NCI-H2196 treated with DMSO at 0.1 percent for 48 hours (cell line): ENCODE measurements around the gene RNF213.
"Not testable (repeated sequence)": the region's sequence is repeated elsewhere in the genome, so short reads cannot be mapped to it uniquely, and the experiment has no call there.

Experiments used
- DNase-seq: peaks from one replicate; lab custom pipeline; 2025; ENCODE audit not compliant: unreplicated experiment; lab: John Stamatoyannopoulos, UW

RNF213 gene

DNA sequence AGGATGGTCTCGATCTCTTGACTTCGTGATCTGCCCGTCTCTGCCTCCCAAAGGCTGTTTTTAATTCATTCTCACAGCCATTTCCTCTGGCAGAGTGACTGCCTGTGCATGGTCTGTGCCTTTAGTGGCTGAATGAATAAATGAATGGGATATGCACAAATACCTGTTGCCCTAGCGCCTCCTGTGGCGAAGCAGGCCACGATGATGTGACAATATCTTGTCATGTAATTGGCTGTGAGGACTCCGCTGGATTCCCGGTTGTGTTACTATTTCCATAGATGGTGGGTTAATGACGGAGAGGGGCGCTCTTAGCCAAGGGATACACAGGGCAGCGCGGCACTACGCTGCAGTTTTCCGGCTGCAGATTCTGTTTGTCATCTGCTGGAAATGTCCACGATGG is 127.5 kb downstream of the RNF213 start:
- DNase-seq = no peak

DNA sequence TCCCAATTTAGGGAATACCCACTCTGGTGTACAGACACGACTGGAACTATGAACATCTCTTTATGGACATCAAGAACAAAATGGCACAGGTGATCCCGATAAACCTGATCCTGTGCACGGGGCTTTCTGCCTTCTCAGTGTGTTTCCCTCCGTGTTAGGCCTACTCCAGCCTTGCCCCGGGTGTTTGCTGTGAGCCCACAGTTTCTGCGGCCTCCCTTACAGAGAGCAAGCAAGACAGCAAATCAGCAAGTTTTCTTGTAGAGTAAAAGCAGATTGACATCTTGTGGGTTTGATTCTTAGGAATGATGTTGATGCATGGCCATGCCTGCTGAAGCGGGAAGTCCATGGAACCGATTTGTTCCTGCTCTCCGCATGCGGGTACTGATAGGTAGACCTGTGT is 127.9 kb downstream of the RNF213 start:
- no peak for DNase-seq

DNA sequence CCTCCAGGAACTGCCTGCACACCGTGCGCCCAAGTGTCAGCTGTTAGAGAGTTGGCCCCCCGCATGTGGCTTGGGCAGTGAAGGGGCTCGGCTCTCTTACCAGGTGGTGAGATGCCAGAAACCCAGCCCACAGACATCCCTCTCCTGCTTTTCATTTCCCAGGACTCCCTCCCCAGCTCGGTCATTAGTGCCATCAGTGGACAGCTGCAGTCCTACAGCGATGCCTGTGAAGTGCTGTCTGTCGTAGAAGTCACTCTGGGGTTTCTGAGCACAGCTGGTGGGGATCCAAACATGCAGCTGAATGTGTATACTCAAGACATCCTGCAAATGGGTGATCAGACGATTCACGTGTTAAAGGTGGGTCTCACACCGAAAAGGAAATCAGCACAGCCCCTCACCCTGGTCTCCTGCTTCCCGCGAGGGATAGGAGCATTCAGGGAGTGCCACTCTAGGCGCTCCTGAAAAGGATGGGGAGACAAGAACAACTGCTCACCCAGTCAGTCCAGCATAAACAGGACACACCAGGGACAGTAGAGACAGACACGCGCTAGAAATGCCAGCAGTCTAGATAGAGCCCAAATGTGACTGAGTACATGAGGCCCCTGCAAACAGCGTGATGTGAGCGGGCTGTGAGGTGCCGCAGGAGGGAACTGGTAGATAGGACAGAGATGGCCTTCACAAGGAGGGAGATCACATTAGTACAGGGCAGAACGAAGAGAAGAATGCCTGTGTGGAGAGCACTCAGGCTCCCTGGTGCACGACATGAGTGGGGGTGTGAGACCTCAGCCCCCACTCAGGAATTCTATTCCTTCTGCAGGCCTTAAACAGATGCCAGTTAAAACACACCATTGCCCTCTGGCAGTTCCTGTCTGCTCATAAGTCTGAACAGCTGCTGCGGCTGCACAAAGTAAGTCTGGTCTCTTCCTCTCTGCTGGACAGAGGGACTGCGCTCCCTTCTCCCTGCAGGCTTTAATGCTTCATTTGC is 128.7 kb downstream of the RNF213 start:
- DNase-seq = no peak

DNA sequence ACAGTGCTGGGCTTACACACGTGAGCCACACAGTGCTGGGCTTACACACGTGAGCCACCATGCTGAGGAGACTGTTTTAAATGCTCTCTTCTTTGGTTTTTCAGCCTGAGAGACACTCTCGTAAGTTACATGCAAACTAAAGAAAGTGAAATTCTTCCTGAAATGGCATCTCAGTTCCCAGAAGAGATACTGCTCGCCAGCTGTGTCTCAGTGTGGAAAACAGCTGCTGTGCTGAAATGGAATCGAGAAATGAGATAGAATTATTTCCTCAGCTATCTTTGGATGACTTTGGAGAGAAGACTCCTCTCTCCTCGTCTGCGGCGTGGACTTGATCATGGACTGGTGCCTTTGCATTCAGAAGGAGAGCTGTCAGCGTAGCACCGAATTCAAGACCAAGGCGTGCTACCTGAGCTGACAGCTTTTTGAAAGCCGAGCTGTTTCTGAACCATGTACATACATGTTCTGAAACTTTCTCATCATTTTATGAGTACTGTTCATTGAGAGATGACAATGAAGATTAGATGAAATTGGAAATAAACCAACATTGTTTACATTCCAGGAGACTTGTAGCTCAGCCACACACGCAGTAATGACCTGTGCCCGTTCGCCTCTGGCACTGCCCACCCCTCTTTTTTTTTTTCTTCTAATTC is 132.7 kb downstream of the RNF213 start:
- DNase-seq = no peak

DNA sequence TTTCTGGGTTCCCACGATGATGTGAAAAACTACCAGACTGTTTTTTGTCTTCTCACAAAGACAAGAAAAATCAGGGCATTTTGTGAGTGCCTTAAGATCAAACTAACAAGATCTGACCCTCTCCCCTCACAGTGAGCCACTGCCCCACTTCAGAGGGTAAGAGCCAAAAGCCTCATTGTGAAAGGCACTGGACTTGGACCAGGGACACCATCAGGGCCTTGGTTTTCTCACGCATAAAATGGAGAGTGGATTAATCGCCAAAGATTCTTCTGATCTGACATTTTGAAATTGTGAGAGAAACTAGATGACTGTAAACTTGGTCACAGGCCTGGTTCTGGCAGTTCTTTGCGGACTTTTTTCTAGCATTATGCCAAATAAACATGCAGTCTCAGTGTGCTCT is 133.3 kb downstream of the RNF213 start:
- DNase-seq = no peak

DNA sequence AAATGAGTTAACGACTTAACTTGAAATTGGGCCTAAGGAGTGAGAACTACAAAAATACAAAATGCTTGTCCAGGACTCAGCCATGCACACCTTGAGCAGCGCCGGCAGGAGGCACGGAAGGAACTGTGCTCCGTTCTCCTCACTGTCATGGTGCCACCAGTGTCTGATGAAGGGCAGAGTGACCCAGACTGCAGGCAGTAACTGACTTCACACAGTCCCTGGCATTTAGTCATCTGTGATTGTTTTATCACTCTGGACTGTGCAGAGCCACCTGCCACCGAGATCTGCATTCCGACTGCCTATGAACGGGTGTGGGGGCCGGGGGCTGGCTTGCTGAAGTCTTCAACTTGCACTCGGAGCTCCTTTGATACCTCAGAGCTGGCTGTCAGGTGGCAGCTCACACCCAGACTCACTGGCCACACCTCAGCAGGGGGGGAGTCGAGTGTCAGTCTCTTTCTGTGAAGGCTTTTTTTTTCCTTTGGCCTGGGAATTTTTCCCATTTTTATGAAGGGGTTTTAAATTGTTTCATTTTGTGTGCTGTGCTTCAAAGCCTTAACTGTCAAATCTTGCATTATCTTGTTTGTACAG is 134.1 kb downstream of the RNF213 start:
- no peak for DNase-seq

DNA sequence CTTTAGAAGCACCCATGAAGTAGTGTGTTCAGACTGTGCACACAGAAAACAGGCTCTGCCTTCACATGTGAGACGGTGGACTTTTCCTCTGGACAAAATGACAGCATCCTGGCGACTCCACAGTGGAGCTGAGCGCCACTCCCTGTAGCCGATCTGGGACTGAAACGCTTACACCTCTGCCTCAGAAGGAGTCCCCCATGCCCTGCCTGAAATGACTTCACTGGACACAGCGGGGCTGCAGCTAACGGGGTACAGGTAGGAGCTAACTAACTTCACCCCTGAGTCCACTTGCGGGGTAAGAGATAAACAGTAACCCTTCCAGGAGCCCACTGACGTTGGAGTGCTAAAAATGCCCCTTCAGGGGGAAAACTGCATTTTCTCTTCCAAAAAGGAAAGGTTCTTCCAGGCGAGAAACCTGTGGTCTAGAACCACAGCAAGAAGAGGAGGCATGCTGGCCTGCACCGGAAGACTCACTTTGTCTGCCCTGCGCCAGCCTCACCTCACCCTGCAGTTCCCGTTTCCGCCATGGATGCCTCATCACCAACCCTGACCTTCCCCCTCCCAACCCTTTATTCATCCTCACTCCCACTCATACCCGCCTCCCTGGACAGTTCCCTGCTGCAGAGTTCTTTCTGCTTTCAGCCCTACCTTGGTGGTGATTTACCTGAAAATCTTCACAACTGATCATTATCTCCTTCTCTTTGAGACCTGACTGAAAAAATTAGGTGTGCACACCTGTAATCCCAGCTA is 134.9 kb downstream of the RNF213 start:
- no peak for DNase-seq

DNA sequence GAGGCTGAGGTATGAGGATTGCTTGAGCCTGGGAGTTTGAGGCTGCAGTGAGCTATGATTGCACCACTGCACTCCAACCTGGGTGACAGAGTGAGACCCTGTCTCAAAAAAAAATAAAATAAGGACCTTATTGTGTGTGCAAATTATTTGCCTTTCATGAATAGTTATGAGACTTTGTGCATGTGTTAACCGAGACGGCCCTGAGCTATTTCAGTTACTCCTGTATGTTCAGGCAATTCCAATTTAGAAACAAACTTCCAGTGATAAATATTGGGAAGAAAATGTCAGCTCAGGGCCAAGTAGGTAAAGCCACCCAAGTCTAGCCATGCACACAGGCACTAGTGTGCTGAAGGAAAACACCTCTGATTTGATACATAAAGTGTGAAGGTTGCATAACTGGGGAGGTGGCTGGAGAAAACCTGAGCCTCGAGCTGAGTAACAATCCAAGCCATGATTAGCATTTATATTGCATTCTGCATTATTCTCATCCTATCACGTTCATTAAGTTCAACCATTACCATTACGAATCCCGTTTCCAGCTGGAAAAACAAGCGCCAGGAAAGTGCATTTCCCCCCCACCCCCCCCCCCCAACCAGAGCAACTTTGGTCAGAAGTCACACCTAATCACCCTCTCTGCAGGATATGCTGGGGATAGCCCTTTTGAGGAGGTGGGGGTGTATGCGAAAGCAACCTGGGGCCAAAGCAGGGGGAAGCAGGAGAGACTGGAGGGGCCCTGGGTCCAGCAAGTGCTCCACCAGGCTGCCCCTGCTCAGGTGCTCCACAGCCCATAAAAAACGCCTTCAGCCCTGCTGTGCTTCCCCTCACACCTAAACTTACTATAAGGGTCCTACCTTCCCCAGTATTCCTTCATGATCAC is 135.7 kb downstream of the RNF213 start:
- no peak for DNase-seq

DNA sequence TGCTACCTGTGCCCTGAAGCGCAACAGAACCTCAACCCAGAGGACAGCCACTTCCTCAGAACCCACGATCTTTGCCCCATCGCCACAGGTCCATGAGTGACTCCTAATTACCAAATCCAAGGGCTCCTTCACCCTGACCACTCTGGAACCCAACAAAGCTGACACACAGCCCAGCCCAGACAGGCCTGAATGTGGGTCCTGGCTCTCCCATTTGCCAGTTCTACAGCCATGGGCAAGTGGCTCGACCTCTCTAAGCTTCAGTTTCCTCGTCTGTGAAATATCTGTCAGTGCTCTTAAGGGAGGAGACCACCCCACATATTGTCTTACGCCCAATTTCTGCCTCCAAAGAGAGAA is 136.4 kb downstream of the RNF213 start:
- DNase-seq = no peak

DNA sequence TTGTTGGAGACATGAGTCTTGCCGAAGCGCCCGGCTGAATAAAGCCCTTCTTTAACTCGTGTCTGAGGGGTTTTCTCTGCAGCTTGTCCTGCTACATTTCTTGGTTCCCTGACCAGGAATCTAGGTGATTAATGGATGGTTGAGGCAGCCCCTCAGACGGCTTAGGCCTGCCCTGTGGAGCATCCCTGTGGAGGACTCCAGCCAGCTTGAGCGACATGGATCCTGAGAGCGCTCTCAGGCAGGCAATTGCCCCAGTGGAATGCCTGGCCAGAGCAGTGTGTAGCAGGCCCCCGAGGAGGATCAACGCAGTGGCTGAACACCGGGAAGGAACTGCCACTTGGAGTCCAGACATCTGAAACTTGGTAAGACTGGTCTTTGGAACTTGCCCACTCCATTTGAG is 137.0 kb downstream of the RNF213 start:
- DNase-seq = no peak

DNA sequence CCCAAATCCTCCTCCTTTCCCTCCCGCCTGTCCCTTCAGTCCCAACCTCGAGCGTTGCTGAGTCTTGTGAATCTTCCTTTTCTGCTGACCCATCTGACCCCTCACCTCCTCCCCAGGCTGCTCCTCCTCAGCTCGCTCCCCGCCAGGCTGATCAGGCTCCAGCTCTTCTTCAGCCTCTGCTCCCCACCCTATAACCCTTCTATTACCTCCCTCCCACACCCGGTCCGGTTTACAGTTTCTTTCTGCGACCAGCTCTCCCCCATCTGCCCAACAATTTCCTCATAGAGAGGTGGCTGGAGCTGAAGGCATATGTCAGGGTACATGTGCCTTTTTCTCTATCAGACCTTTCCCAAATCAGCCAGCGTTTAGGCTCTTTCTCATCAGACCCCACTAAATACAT is 140.4 kb downstream of the RNF213 start:
- not testable (repeated sequence) for DNase-seq

DNA sequence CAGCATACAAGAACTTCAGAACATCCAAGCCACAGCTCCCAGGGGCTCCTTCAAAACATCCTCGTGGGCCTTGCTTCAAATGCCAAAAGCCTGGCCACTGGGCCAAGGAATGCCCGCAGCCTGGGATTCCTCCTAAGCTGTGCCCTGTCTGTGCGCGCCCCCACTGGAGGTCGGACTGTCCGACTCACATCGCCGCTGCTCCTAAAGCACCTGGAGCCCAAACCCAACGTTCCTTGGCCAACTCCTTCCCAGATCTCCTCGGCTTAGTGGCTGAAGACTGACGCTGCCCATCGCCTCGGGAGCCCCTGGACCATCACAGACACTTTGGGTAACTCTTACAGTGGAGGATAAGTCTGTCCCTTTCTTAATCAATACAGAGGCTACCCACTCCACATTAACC is 141.4 kb downstream of the RNF213 start:
- DNase-seq = not testable (repeated sequence)

DNA sequence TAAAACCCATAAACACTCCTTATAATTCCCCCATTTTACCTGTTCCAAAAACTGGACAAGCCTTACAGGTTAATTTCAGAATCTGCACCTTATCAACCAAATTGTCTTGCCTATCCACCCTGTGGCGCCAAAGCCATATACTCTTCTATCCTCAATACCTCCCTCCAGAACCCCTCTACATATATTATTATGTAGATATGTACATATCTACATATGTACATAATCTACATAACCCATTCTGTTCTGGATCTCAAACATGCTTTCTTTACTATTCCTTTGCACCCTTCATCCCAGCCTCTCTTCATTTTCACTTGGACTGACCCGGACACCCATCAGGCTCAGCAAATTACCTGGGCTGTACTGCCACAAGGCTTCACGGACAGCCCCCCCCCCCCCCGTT is 142.3 kb downstream of the RNF213 start:
- DNase-seq = no peak

DNA sequence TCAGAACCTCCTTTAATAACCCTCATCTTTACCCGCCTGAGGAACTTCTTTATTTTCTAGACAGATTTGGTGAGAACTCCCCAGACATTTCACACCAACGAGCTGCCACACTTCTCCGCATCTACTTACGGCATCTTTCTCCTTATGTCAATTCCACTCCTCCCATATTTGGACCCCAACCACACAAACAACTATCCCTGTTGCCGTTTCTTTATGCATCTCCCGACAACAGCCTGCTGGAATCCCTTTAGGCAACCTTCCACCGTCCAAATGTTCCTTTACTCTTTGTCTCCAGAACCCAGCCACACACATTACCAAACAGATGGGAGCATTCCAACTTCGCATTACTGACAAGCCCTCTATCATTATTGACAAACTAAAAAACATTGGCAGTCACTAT is 145.5 kb downstream of the RNF213 start:
- DNase-seq = no peak

DNA sequence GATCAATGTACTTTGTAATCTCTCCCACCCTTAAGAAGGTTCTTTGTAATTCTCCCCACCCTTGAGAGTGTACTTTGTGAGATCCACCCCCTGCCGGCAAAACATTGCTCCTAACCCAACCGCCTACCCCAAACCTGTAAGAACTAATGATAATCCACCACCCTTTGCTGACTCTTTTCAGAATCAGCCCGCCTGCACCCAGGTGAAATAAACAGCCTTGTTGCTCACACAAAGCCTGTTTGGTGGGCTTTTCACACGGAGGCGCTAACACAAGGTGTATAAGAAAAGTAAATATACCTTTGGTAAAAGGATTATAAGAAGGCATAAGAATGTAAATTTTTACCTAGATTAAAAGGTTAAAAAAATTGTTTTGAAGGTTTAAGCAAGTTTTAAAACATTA is 147.3 kb downstream of the RNF213 start:
- not testable (repeated sequence) for DNase-seq

DNA sequence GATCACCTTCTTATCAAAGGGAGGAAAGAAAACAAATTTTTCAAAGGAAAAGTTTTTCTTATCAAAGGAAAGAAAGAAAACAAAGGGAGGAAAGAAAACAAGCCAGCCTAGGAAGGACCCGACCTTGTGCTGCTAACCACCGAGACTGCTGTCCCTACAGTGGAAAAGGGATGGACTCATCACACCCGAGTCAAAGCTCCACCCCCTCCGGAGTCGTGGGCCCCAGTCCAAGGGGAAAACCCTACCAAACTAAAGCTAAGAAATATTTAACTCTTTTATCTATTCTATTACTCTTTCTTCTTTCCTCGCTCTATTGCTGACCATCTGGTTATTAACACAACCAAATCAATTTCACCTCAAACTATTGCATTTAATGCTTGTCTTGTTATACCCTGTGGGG is 148.2 kb downstream of the RNF213 start:
- DNase-seq = no peak

DNA sequence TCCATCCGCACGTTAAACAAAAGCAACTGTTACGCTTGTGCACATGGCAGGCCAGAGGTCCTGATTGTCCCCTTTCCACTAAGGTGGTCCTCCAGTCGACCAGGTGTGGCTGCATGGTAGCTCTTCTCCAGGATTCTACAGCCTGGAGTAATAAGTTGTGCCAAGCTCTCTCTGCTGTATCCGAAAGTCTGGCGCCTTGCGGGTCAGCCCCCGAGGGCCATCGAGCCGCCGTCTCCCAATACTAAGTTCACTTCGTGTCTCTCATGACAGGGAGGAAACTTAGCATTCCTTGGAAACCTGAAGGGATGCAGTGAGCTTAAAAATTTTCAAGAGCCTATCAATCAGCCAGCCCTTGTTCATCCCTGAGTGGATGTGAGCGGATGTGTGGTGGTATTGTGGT is 149.0 kb downstream of the RNF213 start:
- DNase-seq = no peak

DNA sequence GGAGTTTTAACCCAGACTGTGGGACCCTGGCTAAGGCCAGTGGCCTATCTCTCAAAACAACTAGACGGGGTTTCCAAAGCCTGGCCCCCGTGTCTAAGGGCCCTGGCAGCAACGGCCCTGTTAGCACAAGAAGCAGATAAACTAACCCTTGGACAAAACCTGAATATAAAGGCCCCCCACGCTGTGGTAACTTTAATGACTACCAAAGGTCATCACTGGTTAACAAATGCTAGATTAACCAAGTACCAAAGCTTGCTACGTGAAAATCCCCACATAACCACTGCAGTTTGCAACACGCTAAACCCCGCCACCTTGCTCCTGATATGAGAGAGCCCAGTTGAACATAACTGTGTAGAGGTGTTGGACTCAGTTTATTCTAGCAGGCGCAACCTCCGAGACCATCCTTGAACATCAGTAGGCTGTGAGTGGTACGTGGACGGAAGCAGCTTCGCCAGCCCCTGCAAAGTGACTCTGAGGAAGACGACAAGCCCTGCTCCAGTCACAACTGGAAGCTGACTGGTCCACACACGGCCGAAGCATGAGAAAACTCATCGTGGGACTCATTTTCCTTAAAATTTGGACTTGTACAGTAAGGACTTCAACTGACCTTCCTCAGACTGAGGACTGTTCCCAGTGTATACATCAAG is 149.9 kb downstream of the RNF213 start:
- DNase-seq = not testable (repeated sequence)

DNA sequence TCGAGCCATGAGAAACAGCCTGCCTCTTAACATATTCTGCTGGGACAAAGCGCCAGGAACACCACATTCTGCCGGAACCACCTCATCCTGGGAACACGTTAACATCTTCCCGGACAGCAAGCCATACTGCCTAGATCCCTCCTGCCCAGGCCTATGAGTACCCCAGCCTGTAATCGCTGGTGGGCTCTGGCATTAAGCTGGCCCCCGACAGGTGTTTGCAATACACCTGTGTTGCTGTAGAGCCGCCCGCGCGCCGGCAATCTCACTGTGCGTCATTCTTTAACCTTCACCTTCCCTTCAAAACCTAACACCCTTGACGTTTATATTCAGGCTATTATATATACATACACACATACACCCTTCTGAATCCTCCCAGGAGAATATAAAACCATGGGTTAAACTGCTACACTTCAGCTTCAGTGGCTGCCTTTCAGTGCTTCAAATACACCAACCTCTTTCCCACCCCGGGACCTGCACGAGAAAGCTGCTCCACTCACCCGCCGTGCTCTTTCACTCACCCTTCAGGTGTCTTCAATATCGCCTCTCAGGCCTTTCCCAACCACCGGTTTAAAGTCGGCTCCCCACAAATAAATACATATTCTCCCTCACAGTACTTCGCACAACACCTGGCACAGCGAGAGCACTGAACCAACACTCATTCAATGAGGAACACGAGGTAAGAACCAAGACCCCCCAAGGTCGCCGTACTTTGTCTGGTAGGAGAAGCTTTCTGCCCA is 153.3 kb downstream of the RNF213 start:
- no peak for DNase-seq
